Ammon's horn (tissue), 1 donor: ENCODE data around the gene TYW1B.
"Not testable (repeated sequence)": the region's sequence is repeated elsewhere in the genome, so short reads cannot be mapped to it uniquely, and the experiment has no call there.

Experiments
- DNase-seq: peaks from one replicate; pipeline ENCODE4 v3.0.0-alpha.2; 2016; ENCODE audit warnings: low spot score

TYW1B gene

GRCh38 chr7:72753781-72754180, 74.2 kb downstream of the TYW1B start:
- no peak for DNase-seq

DNA sequence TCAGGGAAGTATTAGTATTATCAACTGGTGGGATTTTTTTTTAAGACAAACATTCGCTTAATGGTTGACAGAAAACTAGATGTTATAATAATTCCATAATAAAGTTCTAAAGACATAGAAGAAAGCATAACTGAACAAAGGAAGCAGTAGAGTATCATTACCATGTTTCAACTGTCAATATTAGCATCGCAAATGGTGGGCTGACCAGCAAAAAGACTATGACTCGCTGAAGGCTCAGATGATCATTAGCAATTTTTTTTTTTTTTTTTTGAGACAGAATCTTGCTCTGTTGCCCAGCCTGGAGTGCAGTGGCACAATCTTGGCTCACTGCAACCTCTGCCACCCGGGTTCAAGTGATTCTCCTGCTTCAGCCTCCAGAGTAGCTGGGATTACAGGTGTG, 74.8 kb downstream of the TYW1B start:
- DNase-seq, result not testable (repeated sequence)

DNA sequence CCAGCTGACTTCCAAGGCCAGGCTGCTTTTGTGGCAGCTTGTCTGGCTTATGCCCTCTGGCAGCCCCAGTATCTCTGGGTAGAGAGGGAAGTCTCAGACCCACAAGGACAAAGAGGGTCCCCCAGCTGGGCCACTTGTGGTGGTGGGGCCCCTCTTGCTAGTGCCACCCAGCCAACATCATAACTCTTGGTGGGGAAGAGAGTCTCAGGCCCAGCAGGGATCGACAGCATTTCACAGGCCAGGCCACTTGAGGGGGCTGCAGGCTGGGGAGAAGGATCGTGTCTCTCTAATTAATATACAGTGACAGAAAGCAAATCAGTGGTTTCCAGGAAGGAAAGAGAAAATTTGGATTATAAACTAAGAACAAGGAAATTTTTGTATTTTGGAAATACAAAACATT, 76.0 kb downstream of the TYW1B start:
- DNase-seq, result no peak

- no peak for DNase-seq
Measured at GRCh38 chr7:72751378-72751777, 76.6 kb downstream of the TYW1B start.

DNA sequence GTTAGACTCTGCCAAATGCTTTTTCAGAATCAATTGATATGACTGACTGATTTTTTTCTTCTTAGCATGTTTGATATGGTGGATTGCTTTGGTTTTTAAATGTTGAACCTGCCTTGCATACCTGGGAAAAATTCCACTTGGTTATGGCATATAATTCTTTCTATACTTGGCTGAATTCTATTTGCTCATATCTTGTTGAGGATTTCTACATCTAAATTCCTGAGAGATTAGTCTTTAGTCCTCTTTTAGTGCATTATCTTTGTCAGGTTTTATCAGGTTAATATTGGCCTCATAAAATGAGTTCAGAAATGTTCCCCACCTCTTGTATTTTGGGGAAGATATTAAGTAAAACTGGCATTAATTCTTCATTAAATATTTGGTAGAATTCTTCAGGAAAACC, 79.4 kb downstream of the TYW1B start:
- DNase-seq, result not testable (repeated sequence)

DNA sequence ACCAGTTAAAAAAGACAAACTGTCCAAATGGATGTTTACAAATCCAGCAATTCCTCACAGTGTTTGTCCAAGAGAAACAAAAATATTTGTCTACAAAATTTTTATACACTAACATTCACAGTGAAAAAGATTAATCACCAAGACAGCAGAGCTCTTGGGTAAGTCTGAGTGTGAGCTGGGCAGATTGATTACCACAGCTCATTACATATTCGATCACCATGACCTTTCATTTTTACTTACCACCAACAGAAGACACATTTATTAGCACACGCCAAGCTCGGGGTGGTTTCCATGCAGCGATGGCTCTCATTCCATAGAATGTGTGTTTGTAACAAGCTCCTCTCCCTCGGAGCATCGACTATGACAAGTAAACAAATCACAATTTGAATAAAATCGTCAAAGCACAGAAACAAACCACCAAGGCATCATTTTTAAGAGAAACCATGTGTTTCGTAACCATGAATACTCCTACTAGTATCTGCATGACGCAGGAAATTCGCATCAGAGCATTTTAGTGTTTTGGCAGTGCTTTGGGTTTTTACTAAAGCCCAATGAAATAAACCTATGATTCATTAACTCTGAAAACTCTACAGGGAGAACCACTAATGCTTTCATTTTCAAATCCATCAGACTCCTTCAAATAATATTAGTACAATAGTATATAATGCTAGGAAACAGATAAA, 83.6 kb downstream of the TYW1B start:
- peak; percentile 7 for DNase-seq

DNA sequence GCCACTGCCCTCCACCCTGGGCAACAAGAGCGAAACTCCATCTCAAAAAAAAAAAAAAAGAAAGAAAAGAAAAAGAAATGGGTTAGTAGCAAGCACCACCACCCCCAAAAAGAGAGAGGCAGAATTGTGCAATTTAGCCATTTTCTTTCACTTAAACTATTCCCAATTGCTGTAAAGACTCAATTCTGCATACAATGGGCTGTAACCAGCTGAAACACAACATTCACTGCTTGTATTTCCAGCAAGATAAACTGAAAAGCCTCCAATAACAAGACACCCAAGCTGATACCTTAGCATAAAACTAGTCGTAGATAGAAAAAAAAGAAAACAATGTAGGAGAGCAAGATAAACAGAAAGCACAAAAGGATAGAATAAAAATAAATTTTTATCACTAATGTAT, 84.2 kb downstream of the TYW1B start:
- not testable (repeated sequence) for DNase-seq

- not testable (repeated sequence) for DNase-seq
Measured at GRCh38 chr7:72739716-72740115, 88.3 kb downstream of the TYW1B start.

GRCh38 chr7:72735855-72736254, 92.1 kb downstream of the TYW1B start:
- DNase-seq, result not testable (repeated sequence)

DNA sequence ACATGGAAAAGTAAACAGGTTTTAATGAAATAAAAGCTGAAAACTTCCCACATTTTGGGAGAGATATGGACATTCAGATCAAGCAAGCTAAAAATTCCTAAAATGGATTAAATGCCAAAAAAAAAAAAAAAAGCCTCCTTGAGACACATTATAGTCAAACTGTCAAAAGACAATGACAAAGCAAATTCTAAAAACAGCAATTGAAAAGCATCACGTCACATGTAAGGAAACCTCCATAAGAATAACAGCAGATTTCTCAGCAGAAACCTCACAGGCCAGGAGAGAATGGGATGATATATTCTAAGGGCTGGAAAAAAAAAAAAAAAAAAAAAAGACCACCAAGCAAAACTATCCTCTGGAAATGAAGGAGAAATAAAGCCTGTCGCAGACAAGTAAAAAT, 97.2 kb downstream of the TYW1B start:
- DNase-seq, result not testable (repeated sequence)

DNA sequence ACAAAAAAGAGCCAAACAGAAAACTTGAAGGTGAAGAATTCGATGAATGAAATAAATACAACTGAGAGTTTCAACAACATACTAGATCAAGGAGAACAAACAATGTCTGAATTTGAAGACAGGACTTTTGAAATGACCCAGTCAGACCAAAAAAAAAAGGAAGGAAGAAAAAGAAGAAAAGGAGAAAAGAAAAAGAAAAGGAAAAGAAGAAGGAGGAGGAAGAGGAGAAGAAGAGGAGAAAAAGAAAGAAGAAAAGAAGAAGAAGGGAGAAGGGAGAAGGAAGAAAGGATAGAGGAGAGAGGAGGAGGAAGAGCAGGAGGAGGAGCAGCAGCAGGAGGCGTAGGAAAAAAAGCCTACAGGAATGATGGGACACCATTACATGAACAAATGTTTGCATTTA, 97.6 kb downstream of the TYW1B start:
- DNase-seq, result not testable (repeated sequence)

- not testable (repeated sequence) for DNase-seq
Measured at GRCh38 chr7:72729130-72729529, 98.9 kb downstream of the TYW1B start.

GRCh38 chr7:72722694-72723093, 105.3 kb downstream of the TYW1B start:
- DNase-seq, result not testable (repeated sequence)

- DNase-seq, result not testable (repeated sequence)
Measured at GRCh38 chr7:72720890-72721289, 107.1 kb downstream of the TYW1B start.

GRCh38 chr7:72717252-72717774, 110.7 kb downstream of the TYW1B start:
- not testable (repeated sequence) for DNase-seq

- not testable (repeated sequence) for DNase-seq
Measured at GRCh38 chr7:72711927-72712326, 116.1 kb downstream of the TYW1B start.

DNA sequence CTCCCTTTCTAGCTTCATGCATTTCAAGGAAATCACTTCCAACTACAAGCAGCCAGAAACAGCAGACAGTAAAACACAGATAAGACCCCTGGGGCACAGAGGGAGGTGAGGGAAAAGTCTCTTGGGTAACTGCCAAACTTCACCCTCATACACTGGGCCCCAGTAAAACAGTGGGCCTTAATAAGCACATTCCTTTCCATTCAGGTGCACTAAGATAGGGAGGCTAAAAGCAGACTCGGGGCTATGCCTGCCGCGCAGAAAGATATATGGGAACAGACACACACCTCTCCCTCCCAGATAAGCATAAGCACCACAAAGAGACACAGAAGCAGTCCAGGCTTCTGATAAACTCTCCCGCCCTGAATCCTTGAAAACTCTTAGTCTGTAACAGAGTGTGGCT, 117.0 kb downstream of the TYW1B start:
- no peak for DNase-seq

- no peak for DNase-seq
Measured at GRCh38 chr7:72709909-72710308, 118.1 kb downstream of the TYW1B start.

- DNase-seq, result not testable (repeated sequence)
Measured at GRCh38 chr7:72708371-72709050, 119.5 kb downstream of the TYW1B start.

DNA sequence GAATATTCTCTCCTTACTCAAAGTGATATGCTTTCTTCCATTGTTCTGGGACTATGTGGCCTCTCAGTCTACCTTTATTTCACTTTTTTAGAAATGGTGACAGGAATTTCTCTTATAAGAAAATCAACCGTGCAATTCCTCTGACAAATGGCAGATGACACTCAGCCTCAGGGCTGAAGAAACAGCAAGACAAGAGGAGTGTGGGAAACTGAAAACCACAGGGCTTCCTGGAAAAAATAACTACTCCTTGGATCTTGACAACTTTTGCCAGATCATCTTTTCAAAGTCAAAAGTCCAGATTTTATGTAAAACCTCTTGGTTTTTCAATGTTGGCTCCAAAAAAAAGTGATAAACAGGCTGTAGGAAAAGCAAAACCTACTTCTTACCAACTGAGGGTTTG, 121.5 kb downstream of the TYW1B start:
- DNase-seq, result no peak

- not testable (repeated sequence) for DNase-seq
Measured at GRCh38 chr7:72705693-72706092, 122.3 kb downstream of the TYW1B start.

- DNase-seq, result no peak
Measured at GRCh38 chr7:72704894-72705293, 123.1 kb downstream of the TYW1B start.

DNA sequence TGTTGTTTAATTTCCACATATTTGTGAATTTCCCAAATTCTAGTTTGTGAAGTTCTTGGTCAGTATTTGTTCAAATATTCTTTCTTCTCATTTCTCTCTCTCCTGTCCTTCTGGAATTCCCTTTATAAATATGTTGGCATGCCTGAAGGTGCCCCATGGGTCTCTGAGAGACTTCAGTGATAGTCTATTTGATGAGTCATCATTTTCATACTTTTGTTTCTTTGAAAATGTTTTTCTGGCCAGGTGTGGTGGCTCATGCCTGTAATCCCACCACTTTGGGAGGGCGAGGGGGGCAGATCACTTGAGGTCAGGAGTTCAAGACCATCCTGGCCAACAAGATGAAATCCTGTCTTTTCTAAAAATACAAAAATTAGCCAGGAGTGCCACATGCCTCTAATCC, 127.5 kb downstream of the TYW1B start:
- not testable (repeated sequence) for DNase-seq
